Midbrain (tissue), 1 donor: ENCODE measurements around the gene GORASP2.

Experiments
- DNase-seq: peaks from one replicate; lab custom pipeline; 2025; lab: John Stamatoyannopoulos, UW

The GORASP2 gene

DNA sequence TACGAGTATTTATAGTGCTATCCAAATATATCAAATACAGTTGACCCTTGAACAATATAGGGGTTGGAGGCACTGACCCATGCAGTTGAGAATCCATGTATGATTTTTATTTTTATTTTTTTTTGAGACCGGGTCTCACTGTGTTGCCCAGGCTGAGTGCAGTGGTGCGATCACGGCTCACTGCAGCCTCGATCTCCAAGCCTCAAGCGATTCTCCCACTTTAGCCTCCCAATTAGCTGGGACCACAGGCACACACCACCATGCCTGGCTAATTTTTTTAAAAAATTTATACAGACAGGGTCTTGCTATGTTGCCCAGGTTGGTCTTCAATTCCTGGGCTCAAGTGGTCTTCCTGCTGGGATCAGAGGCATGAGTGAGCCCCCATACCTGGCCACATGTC lies 70.6 kb downstream of the GORASP2 start:
- no peak for DNase-seq

DNA sequence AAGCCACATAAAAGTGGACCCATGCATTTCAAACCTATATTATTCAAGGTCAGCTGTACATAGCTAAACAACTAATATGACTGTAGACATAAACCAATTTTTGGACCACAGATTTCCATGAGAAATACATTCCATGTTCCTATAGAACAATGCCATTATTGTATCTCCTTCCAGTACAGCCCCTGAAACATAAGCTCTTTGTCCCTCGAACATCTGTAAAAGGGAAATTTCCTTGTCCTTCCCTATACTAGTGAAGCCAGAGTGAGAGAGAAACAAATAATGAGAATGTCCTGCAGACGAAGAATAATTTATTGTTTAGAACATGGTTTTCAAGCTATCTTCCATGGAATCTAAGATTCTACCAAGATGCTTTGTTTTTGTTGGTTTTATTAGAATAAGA lies 75.3 kb downstream of the GORASP2 start:
- peak; percentile 14 for DNase-seq

DNA sequence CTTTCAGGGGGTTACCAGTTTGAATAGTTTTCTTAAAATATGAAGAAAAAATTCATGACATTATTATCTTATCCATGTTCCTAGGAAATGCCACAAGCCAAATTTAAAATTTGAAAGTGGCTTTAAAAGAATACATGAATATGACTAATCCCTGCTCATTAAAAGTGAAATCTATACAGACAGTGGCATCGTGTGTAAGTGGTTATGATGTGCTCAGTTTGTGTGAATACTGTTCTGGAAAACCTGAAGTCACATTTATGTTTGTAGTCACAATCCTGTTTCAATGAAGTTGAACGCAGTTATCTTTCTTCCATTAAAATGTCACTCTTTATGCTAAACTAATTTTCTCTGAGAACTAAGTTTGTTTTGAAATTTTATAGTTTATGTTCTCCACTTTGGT lies 75.8 kb downstream of the GORASP2 start:
- no peak for DNase-seq

DNA sequence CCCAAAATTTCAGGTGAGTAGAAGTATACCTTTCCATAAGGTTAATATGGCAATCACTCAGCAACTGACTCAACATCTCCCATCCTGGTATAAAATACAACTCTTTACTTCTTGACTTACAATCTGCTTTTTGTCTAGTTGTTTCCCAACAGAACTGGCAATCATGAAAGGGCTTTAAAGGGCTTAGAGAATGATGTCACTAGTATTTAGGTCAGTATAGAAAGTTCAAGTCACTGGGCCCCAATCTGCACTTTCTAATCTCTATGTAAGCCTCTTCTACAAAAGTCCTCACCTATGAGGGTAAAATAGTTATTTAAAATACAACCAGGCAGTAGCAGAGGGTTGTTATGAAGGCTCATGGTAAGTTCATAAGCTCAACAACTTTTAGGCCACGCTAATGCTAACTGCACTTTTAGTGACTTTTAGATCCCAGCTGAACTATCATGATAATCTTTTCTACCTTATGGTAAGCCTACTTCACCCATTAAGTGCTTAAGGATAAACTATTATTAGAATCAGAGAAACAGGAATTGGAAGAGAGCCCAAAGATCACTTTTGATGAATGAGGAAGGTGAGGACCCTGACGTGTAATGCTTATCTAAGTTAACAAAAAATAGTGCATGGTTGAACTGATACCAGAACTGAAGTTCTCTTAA lies 79.6 kb downstream of the GORASP2 start:
- DNase-seq = no peak

DNA sequence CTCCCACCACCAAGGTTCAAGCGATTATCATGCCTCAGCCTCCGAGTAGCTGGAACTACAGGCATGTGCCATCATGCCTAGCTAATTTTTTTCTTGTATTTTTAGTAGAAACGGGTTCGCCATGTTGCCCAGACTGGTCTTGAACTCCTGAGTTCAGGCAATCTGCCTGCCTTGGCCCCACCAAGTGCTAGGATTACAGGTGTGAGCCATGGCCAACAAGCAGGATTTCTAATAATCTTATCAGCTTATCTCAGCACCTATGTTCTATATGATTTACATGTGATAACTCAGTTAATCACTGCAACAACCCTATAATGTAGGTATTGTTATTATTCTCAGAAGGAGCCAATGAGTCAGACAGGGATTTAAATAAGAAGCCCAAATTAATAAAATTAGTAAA lies 80.3 kb downstream of the GORASP2 start:
- no peak for DNase-seq

DNA sequence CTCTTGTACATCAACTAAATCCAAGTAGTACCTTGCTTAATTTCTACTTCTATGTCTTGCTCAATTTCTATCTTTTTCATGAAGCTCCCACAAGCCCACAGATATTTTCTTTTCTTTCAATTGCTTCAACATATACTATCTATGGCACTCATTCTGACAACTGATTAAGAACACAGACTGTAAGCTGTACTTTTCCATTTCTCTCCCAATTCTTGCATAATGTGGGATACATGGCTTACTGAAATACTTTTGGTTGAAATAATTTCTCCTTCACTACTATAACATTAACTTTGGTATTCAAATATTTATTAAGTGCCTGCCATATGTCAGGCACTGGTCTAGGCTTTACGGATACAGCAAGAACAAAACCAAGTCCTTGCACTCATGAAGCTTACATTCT lies 84.8 kb downstream of the GORASP2 start:
- no peak for DNase-seq

DNA sequence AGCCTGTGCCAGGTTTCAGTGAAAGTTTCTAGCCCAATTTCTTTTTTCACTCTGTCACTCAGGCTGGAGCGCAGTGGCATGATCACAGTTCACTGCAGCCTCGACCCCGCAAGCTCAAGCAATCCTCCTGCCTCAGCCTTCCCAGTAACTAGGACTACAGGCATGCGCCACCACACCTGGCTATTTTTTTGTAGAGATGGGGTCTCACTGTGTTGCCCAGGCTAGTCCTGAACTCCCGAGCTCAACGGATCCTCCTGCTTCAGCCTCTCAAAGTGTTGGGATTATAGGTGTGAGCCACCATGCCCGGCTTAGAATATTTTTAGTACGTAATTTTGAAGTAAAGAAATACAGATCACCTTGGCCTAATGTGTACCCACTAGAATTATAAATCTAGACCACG lies 87.1 kb downstream of the GORASP2 start:
- DNase-seq = no peak
